ENCODE measurements around the gene STK39.

DNA sequence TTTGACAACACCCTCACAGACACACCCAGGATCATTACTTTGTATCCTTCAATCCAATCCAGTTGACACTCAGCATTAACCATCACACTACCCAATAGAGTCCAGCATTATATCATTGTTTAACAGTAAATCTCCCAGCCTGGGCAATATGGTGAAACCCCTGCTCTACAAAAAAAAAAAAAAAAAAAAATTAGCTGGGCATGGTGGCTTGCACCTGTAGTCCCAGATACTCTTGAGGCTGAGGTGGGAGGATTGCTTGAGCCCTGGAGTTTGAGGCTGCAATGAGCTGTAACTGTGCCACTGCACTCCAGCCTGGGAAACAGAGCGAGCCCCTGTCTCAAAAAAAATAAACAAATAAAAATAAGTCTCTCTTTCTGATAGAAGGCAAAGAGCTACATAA is 304.0 kb downstream of the STK39 start:
- no peak for TF ChIP-seq SUZ12 (IDR thresholded peaks at IDR 0.05; ENCODE audit: extremely low read depth, insufficient read depth, insufficient read length)
- TF ChIP-seq ZNF274 (IDR thresholded peaks at IDR 0.05; ENCODE audit: low read depth, low read length): no peak
